Panc1 (cell line): Measurements from ENCODE around the gene LIPA. TPM values are rescaled to one million over a fixed set of nuclear protein-coding genes. Genes with fewer than 3 reads are reported as not detected.

Experiments used
- ATAC-seq: fragments of 200-7000 bp; cut with Tn5 transposase; 2 replicates; pipeline ENCODE4 v1.9.1; 2020; ENCODE audit warnings: mild to moderate bottlenecking, moderate library complexity
- BruUV-seq: library from RNA; stranded (reverse); fragments of 400-500 nt; replicated peaks from 2 replicates; lab custom pipeline; 2021; lab: Mats Ljungman, UMichigan
- CTCF ChIA-PET: fragments of 300-600 bp; sonication (Branson Sonifier 250); formaldehyde crosslinking; loops from one replicate; lab custom pipeline; 2022; ENCODE audit warnings: antibody characterized with exemption; lab: Charles Lee
- POLR2A ChIA-PET: fragments of 300-600 bp; sonication (Branson Sonifier 250); formaldehyde crosslinking; loops from one replicate; lab custom pipeline; 2022; ENCODE audit warnings: antibody characterized with exemption; lab: Charles Lee
- DNase-seq: peaks from one replicate; pipeline ENCODE4 v3.0.0-alpha.2; 2010; ENCODE audit warnings: low read depth, low spot score
- H3K27ac ChIP-seq: 2 replicates; pipeline ENCODE4 v1.5.1; 2011; ENCODE audit warnings: mild to moderate bottlenecking, low read length, inconsistent platforms
- H3K27me3 ChIP-seq: fragments of 200-500 bp; sonication (Bioruptor generic); 2 replicates; pipeline ENCODE4 v1.6.0; 2014; ENCODE audit warnings: low read length, inconsistent platforms; ENCODE audit not compliant: control insufficient read depth, insufficient read depth
- H3K36me3 ChIP-seq: fragments of 200-500 bp; sonication (Bioruptor generic); 2 replicates; pipeline ENCODE4 v1.5.1; 2014; ENCODE audit warnings: inconsistent platforms, mild to moderate bottlenecking, low read length, moderate library complexity; ENCODE audit not compliant: control insufficient read depth, insufficient read depth
- H3K4me1 ChIP-seq: 2 replicates; pipeline ENCODE4 v1.5.1; 2011; ENCODE audit warnings: inconsistent platforms, mild to moderate bottlenecking, low read length, moderate library complexity; ENCODE audit not compliant: control insufficient read depth, insufficient read depth
- H3K4me3 ChIP-seq, 2 experiments: 2 replicates each; pipeline ENCODE4 v1.5.1; 2011 to 2012; ENCODE audit warnings: low read depth in 2 of 2, low read length in 2 of 2, mild to moderate bottlenecking in 2 of 2, inconsistent platforms in 1 of 2, moderate library complexity in 1 of 2
- H3K9me3 ChIP-seq: fragments of 200-500 bp; sonication (Bioruptor generic); 2 replicates; pipeline ENCODE4 v1.5.1; 2014; ENCODE audit warnings: low read depth, mild to moderate bottlenecking, inconsistent platforms, low read length, moderate library complexity; ENCODE audit not compliant: control insufficient read depth, insufficient read depth
- CTCF ChIP-seq: fragments of 450-650 bp; IDR thresholded peaks from 2 replicates; pipeline ENCODE4 v1.5.1; 2017; ENCODE audit warnings: mild to moderate bottlenecking
- POLR2AphosphoS5 ChIP-seq: IDR thresholded peaks from 2 replicates; pipeline ENCODE4 v1.6.1; 2012; ENCODE audit warnings: mild to moderate bottlenecking, low read depth, low read length, moderate library complexity
- REST ChIP-seq, 2 experiments: IDR thresholded peaks; 2 replicates each; pipeline ENCODE4 v1.6.1; 2011 to 2012; ENCODE audit warnings: low read depth in 2 of 2, control low read depth in 1 of 2, low read length in 1 of 2, mild to moderate bottlenecking in 1 of 2, moderate library complexity in 1 of 2; ENCODE audit not compliant: insufficient read depth in 1 of 2
- SIN3A ChIP-seq: IDR thresholded peaks from 2 replicates; pipeline ENCODE4 v1.6.1; 2012; ENCODE audit warnings: low read depth, mild to moderate bottlenecking, low read length, moderate library complexity, borderline replicate concordance; ENCODE audit not compliant: insufficient read depth
- TCF7L2 ChIP-seq: IDR thresholded peaks from 2 replicates; pipeline ENCODE4 v1.6.1; 2011; ENCODE audit warnings: mild to moderate bottlenecking, low read depth, low read length, inconsistent platforms
- in situ Hi-C: cut with HindIII; loops from 2 replicates; pipeline ENCODE4 v1.10.0; 2016; ENCODE audit warnings: low sequenced_read_pairs, low pct_unique_long_range_greater_than_20kb
- intact Hi-C: fragments of 100-400 bp; cut with micrococcal nuclease; formaldehyde crosslinking; loops from one replicate; pipeline ENCODE4 v1.10.0; 2022; ENCODE audit not compliant: unreplicated experiment
- total RNA-seq: library from RNA; stranded (reverse); gene quantifications from one replicate; pipeline ENCODE4 v1.2.1, GENCODE V29; 2021; ENCODE audit not compliant: unreplicated experiment

LIPA gene
- total RNA-seq, 1 experiment from 2014 or later: 172 TPM

DNA sequence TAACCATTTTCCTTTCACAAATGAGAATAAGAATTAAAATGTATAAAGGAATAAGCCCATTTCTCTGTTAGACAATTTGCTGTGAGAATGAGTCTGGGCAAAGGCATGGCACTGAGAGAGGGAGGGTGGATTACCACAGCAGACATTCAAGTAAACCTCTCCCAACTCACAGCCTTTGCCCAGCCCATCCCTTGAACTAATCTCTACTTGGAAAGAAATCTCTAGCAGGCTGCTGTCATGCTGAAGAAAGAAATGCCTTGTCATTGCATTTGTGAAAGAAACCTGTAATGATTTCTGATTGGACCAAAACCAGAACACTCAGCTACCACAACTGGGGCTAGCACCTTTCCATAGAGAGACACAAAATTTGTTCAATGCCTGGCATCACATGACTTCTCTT is 83.7 kb downstream of the LIPA start:
- CTCF ChIA-PET: no interaction called here
- POLR2A ChIA-PET: no interaction called here
- no peak for ATAC-seq
- H3K36me3 ChIP-seq: no peaks in the 10 kb centered on the region; the same call in 1 of the 2 replicates
- intact Hi-C loops (no loop called here), in situ Hi-C loops (no loop called here)
- no peaks in the 10 kb centered on the region for H3K9me3 ChIP-seq
- DNase-seq: no peak
- TF ChIP-seq CTCF (no peak), SIN3A (no peak), REST (IDR thresholded peaks at IDR 0.05; ENCODE audit: insufficient read depth in 1 of 2, low read depth in 2 of 2, low read length in 1 of 2) (no peak), TCF7L2 (no peak), POLR2AphosphoS5 (no peak)
- no peaks in the 10 kb centered on the region for H3K4me1 ChIP-seq
- H3K4me3 ChIP-seq: no peak overlapping the region
- no peak overlapping the region for H3K27ac ChIP-seq
- no TSS peak for BruUV-seq
- H3K27me3 ChIP-seq: peaks cover 17% of the 10 kb centered on the region

DNA sequence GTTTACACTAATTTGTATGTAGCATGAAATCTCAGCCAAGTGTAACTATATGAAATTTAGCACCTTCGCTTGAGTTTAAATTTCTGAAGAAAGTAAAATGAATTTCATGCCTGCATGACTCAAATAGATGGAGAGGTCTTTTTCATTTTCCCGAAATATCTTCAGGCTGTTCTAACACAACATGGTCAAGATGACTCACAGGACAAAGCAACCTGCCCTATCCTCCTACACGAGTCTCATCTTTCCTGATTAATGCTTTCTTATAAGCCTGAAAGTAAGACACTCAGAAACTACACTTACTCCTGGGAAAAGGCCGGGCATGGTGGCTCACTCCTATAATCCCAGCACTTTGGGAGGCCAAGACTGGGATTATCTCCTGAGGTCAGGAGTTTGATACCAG is 85.7 kb downstream of the LIPA start:
- no peak overlapping the region for H3K27ac ChIP-seq
- no TSS peak for BruUV-seq
- ATAC-seq (no peak), DNase-seq (no peak)
- no peaks in the 10 kb centered on the region for H3K4me1 ChIP-seq
- TF ChIP-seq POLR2AphosphoS5 (no peak), SIN3A (no peak), CTCF (no peak), REST (IDR thresholded peaks at IDR 0.05; ENCODE audit: insufficient read depth in 1 of 2, low read depth in 2 of 2, low read length in 1 of 2) (no peak), TCF7L2 (no peak)
- H3K36me3 ChIP-seq: no peaks in the 10 kb centered on the region; the same call in 1 of the 2 replicates
- H3K4me3 ChIP-seq: no peak overlapping the region
- no peaks in the 10 kb centered on the region for H3K9me3 ChIP-seq
- in situ Hi-C loops: no loop called here
- intact Hi-C loops: no loop called here
- H3K27me3 ChIP-seq: peaks cover 17% of the 10 kb centered on the region
- ChIA-PET CTCF (no interaction called here), POLR2A (no interaction called here)
